ENCODE results near the gene TCERG1L. TPM values are rescaled to one million over a fixed set of nuclear protein-coding genes. Genes with fewer than 3 reads are reported as not detected.
A peak's percentile ranks its signal among the peaks of the same experiment; 100 is the strongest.

Gene TCERG1L
- total and polyA plus RNA-seq, 4 donors: 1.9 to 23.5 (median 14.9) TPM

DNA sequence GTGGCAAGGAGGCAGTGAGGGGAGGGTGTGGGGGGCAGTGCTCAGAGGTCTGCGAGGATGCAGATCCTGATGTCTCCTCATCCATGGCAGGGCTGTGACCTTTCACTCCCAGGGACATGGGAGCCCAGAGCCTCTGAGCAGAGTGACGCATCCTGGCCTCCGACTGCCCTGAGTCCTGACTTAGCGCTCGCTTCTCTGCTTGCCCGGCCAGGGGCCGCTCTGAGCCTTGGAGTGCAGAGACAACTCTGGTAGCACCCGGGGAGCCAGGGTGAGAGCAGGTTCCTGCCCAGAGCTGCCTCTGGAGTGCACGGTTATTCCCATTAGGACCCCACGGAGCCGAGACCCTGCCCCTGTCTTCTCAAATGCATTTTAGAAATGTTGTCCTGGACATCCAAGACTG lies 188.0 kb downstream of the TCERG1L start:
- 96% methylated on average over 11 of the region's 11 CpGs for WGBS (ENCODE audit: insufficient coverage)
- H3K36me3 ChIP-seq (ENCODE audit: control insufficient read depth, insufficient read depth, low read length): peaks cover 17% of the 10 kb centered on the region
- DNase-seq (ENCODE audit: low read depth in 4 of 6, low spot score in 6 of 6): no peak

DNA sequence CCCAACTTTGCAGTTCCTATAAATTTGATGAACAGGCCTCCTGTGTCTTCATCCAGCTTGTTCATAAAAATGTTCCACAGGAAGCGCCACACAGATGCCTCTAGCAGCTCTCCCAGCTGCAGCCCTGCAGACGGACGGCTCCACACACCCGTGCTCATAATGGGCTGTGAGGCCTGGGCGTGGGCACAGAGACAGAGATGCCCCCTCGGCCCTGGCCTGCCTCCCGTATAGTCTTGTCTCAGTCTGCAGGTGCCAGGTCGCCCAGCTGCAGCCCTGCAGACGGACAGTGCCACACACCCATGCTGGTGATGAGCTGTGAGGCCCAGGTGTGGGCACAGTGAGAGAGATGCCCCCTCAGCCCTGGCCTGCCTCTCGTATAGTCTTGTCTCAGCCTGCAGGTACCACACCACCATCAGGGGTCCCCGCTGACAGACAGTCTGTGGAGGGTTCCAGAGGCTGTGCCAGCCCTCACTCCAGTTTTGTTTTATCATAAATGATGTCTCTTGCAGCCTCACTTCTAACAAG lies 189.9 kb downstream of the TCERG1L start:
- WGBS (ENCODE audit: insufficient coverage): 79% methylated on average over 9 of the region's 11 CpGs
- no peak overlapping the region for H3K27ac ChIP-seq (ENCODE audit: low read depth, low read length)
- DNase-seq (ENCODE audit: low read depth in 4 of 6, low spot score in 6 of 6): peak in 1 of 6 donors; percentile 66
- H3K9me3 ChIP-seq (ENCODE audit: control insufficient read depth, insufficient read depth, low read length): no peaks in the 10 kb centered on the region
- peaks cover 23% of the 10 kb centered on the region for H3K36me3 ChIP-seq (ENCODE audit: control insufficient read depth, insufficient read depth, low read length)
- H3K4me1 ChIP-seq (ENCODE audit: control insufficient read depth, insufficient read depth, low read length): peaks cover 32% of the 10 kb centered on the region
- no peak overlapping the region for H3K4me3 ChIP-seq (ENCODE audit: low read depth, low read length)
- no peaks in the 10 kb centered on the region for H3K27me3 ChIP-seq (ENCODE audit: control insufficient read depth, insufficient read depth, low read length)

More for the DNA sequence above, 188.0 kb downstream of the TCERG1L start:
- Histone ChIP-seq H3K4me3 (ENCODE audit: low read depth, low read length) (no peak overlapping the region), H3K9me3 (ENCODE audit: control insufficient read depth, insufficient read depth, low read length) (no peaks in the 10 kb centered on the region), H3K27me3 (ENCODE audit: control insufficient read depth, insufficient read depth, low read length) (no peaks in the 10 kb centered on the region), H3K4me1 (ENCODE audit: control insufficient read depth, insufficient read depth, low read length) (peaks cover 32% of the 10 kb centered on the region), H3K27ac (ENCODE audit: low read depth, low read length) (no peak overlapping the region)

DNA sequence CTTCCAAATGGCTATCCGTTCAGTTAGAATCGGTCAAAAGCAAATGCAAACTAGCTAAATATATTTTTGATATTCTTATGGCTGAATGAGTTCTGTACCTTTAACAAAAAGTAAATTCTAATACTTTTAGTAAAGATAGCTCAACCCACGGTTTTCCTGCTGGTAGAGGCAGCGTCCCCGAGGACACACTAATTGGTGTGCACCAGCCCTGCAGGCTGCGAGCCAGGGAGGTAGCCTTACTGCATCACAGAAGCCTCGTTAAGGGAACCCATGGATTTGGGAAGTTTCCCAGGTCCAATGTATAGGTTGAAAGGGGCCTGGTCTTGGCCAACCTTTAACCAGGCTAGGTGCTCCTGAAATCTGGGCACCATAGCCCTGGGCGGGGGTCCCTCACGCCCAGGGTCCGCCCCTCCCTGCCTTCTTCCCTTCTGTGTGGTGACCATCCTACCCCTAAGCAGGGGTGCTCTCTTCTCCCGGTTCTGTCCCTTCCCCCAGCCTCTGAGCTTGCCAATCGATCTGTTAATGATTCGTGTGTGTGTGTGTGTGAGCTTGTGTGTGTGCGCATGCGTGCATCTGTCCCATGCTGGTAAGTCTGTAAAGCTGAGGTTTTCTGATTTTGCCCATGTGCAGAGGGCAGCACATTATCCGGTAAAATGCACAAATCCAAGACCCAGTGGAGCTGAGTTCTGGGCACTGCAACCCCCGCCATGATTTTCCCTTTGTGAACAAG lies 191.7 kb downstream of the TCERG1L start:
- no peaks in the 10 kb centered on the region for H3K9me3 ChIP-seq (ENCODE audit: control insufficient read depth, insufficient read depth, low read length)
- H3K27me3 ChIP-seq (ENCODE audit: control insufficient read depth, insufficient read depth, low read length): no peaks in the 10 kb centered on the region
- peak in 2 of 6 donors; percentile 22 to 60 for DNase-seq (ENCODE audit: low read depth in 4 of 6, low spot score in 6 of 6)
- peaks cover 32% of the 10 kb centered on the region for H3K4me1 ChIP-seq (ENCODE audit: control insufficient read depth, insufficient read depth, low read length)
- H3K36me3 ChIP-seq (ENCODE audit: control insufficient read depth, insufficient read depth, low read length): peaks cover 29% of the 10 kb centered on the region
- no peak overlapping the region for H3K27ac ChIP-seq (ENCODE audit: low read depth, low read length)
- 74% methylated on average over 6 of the region's 17 CpGs for WGBS (ENCODE audit: insufficient coverage)
- H3K4me3 ChIP-seq (ENCODE audit: low read depth, low read length): no peak overlapping the region

DNA sequence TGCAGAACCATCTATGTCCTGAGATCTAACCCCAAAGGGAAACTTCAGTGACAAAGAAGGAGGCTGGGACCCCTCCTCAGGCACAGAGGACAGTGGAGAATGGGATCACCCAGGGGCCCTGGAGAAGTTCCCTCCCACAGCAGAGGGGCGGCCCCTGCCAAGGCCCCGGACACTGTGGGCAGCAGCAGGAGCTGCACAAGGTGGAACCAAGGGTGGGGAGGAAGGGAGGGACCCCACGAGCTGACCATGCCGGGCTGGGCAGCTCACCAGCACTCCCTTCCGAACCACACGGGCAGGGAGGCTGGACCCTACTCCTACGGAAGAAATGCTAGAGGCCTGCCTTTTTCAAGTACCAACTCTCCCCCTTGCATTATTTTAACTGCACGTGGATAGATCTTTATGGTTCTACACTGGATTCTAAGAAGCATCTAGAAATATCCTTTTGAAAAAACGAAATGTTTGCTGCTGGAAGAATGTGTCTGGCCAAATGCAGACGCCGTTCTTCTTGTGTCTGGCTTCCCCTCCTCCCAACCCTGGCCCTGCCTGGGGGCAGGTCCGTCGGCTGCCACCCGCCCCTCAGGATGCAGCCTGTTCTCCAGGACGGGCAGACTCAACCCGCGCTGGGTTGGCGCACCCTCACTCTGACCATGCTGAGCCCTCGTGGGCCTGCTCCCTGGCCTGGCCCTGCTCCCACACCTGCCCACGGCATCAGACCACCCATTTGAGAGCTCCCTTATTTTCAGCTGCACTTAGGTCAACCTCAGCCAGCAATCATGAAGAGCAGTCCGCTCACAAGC lies 193.9 kb downstream of the TCERG1L start:
- Histone ChIP-seq H3K4me3 (ENCODE audit: low read depth, low read length) (no peak overlapping the region), H3K27me3 (ENCODE audit: control insufficient read depth, insufficient read depth, low read length) (peaks cover 3% of the 10 kb centered on the region), H3K4me1 (ENCODE audit: control insufficient read depth, insufficient read depth, low read length) (peaks cover 38% of the 10 kb centered on the region), H3K36me3 (ENCODE audit: control insufficient read depth, insufficient read depth, low read length) (peaks cover 21% of the 10 kb centered on the region), H3K27ac (ENCODE audit: low read depth, low read length) (no peak overlapping the region), H3K9me3 (ENCODE audit: control insufficient read depth, insufficient read depth, low read length) (no peaks in the 10 kb centered on the region)
- DNase-seq (ENCODE audit: low read depth in 4 of 6, low spot score in 6 of 6): no peak
- 90% methylated on average over 18 of the region's 21 CpGs for WGBS (ENCODE audit: insufficient coverage)

DNA sequence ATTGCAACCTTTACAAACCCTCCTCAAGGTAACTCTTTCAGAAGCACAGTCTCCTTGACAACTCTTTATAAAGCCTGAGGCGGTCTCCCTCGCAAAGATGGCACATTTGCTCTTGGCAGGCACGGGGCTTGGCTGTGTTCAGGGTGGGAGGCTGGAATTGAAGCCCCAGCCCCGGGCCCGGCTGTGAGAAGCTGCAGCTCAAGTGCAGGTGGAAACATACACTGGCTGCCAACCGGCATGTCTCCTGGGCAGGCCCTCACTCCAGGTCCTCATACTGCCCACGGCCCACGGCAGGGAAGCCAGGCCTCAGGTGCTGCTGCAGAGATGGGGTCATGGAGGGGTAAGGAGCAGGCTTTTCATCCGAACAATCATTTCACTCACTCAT lies 194.5 kb downstream of the TCERG1L start:
- Histone ChIP-seq H3K4me3 (ENCODE audit: low read depth, low read length) (no peak overlapping the region), H3K9me3 (ENCODE audit: control insufficient read depth, insufficient read depth, low read length) (no peaks in the 10 kb centered on the region), H3K36me3 (ENCODE audit: control insufficient read depth, insufficient read depth, low read length) (peaks cover 21% of the 10 kb centered on the region), H3K4me1 (ENCODE audit: control insufficient read depth, insufficient read depth, low read length) (peaks cover 40% of the 10 kb centered on the region), H3K27ac (ENCODE audit: low read depth, low read length) (no peak overlapping the region), H3K27me3 (ENCODE audit: control insufficient read depth, insufficient read depth, low read length) (peaks cover 3% of the 10 kb centered on the region)
- DNase-seq (ENCODE audit: low read depth in 4 of 6, low spot score in 6 of 6): peak in 1 of 6 donors; percentile 44
- WGBS (ENCODE audit: insufficient coverage): 37% methylated on average over 3 of the region's 9 CpGs

DNA sequence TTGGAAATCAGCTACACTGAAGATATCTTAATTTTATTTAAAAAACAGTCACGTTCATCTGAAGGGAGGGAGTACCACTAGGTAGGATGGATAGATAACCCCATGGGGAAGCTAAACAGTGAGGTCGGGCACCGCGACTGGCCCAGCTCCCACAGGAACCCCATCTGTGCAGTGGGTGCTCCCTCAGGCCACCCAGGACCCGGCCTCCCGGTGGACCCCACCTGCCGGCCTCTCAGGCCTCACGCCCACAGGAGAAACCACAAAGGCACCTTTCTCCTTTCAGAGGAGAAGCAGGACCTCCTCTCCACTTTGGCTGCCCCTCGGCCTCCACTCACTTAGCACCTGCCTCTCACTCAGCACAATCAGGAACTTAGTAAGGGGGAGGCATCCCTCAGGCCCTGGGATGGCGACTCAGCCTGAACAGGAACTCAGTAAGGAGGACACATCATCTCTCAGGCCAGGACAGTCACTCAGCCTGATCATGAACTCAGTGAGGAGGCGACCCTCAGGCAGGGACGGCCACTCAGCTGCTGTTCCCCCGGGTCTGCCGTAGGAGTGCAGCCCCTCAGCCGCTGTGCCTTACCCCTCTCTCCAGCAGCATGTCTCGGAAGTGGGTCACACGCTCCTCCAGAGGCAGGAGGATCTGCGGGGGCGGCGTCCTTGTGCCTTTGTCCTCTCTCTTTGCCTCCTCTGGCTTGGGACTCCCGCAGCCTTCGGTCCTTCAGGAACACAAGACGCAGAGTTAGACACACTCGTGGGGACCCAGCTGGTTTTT lies 195.1 kb downstream of the TCERG1L start:
- DNase-seq (ENCODE audit: low read depth in 4 of 6, low spot score in 6 of 6): no peak
- Histone ChIP-seq H3K4me3 (ENCODE audit: low read depth, low read length) (no peak overlapping the region), H3K9me3 (ENCODE audit: control insufficient read depth, insufficient read depth, low read length) (no peaks in the 10 kb centered on the region), H3K27me3 (ENCODE audit: control insufficient read depth, insufficient read depth, low read length) (peaks cover 3% of the 10 kb centered on the region), H3K36me3 (ENCODE audit: control insufficient read depth, insufficient read depth, low read length) (peaks cover 21% of the 10 kb centered on the region), H3K27ac (ENCODE audit: low read depth, low read length) (no peak overlapping the region), H3K4me1 (ENCODE audit: control insufficient read depth, insufficient read depth, low read length) (peaks cover 40% of the 10 kb centered on the region)
- WGBS (ENCODE audit: insufficient coverage): 66% methylated on average over 21 of the region's 24 CpGs

DNA sequence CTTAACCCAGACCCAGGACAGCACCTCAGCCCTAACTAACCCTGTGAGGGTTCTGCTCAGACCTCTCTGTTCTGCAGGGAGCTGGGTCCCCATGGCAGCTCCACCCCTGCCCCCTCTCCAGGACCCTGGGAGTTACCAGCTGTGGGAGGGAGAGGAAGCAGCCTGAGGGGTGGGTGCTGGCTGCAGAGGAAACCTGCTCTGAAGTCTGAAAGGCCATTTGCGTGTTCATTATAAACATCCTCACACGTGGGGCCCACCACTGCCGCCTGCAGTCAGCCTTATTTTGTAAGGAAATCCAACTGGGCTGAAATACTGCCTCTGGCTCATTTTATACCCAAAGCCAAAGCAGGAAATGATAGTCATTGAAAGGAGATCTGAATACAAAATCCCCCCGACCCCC lies 195.7 kb downstream of the TCERG1L start:
- WGBS (ENCODE audit: insufficient coverage): no CpG with 5 or more reads among the region's 4 CpGs
- DNase-seq (ENCODE audit: low read depth in 4 of 6, low spot score in 6 of 6): no peak

DNA sequence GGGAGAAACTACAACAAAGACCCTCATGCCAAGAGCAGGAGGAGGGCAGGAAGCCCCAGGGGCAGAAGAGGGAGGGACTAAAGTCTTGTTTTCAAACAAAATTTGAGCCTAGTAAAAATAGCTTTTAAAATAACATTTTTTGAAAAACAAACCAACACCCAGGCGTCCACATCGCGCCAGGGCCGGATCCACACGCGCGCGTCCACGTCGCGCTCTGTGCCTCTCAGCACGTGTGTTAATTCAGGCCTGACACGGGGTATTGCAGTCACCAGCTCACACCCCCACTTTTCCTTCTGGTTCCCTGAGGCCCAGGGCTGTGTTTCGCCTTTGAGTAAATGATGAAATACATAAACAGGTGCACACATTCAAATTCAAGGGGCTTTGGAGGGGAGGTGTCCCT lies 196.2 kb downstream of the TCERG1L start:
- Histone ChIP-seq H3K9me3 (ENCODE audit: control insufficient read depth, insufficient read depth, low read length) (no peaks in the 10 kb centered on the region), H3K36me3 (ENCODE audit: control insufficient read depth, insufficient read depth, low read length) (peaks cover 22% of the 10 kb centered on the region), H3K4me1 (ENCODE audit: control insufficient read depth, insufficient read depth, low read length) (peaks cover 40% of the 10 kb centered on the region), H3K27ac (ENCODE audit: low read depth, low read length) (no peak overlapping the region), H3K27me3 (ENCODE audit: control insufficient read depth, insufficient read depth, low read length) (peaks cover 3% of the 10 kb centered on the region), H3K4me3 (ENCODE audit: low read depth, low read length) (no peak overlapping the region)
- 72% methylated on average over 12 of the region's 14 CpGs for WGBS (ENCODE audit: insufficient coverage)
- no peak for DNase-seq (ENCODE audit: low read depth in 4 of 6, low spot score in 6 of 6)

More for the DNA sequence above, 195.7 kb downstream of the TCERG1L start:
- H3K27ac ChIP-seq (ENCODE audit: low read depth, low read length): no peak overlapping the region
- H3K4me1 ChIP-seq (ENCODE audit: control insufficient read depth, insufficient read depth, low read length): peaks cover 40% of the 10 kb centered on the region
- H3K9me3 ChIP-seq (ENCODE audit: control insufficient read depth, insufficient read depth, low read length): no peaks in the 10 kb centered on the region
- H3K4me3 ChIP-seq (ENCODE audit: low read depth, low read length): no peak overlapping the region
- H3K36me3 ChIP-seq (ENCODE audit: control insufficient read depth, insufficient read depth, low read length): peaks cover 21% of the 10 kb centered on the region
- peaks cover 3% of the 10 kb centered on the region for H3K27me3 ChIP-seq (ENCODE audit: control insufficient read depth, insufficient read depth, low read length)

DNA sequence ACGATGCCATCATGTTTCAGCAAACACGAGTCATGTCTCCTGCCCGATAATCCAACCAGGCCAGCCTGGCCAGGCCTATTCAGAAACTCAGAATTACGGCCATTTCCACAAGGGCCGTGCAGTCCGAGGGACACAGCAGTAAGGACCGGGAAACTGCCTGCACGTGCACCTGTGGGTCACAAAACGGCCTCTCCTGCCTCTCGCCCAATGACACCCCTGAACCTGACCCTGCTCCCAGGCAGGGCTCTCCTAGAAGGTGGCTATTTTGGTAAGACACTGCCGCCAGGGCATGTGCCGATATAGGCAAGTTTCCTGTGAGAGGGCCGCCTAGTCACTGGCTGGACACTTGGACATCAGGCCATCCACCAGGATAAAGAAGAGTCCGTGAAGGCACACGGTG lies 196.7 kb downstream of the TCERG1L start:
- no peak for DNase-seq (ENCODE audit: low read depth in 4 of 6, low spot score in 6 of 6)
- Histone ChIP-seq H3K36me3 (ENCODE audit: control insufficient read depth, insufficient read depth, low read length) (peaks cover 24% of the 10 kb centered on the region), H3K4me3 (ENCODE audit: low read depth, low read length) (no peak overlapping the region), H3K27ac (ENCODE audit: low read depth, low read length) (no peak overlapping the region), H3K9me3 (ENCODE audit: control insufficient read depth, insufficient read depth, low read length) (no peaks in the 10 kb centered on the region), H3K4me1 (ENCODE audit: control insufficient read depth, insufficient read depth, low read length) (peaks cover 38% of the 10 kb centered on the region), H3K27me3 (ENCODE audit: control insufficient read depth, insufficient read depth, low read length) (peaks cover 3% of the 10 kb centered on the region)
- 92% methylated on average over 14 of the region's 15 CpGs for WGBS (ENCODE audit: insufficient coverage)

All from spinal cord (tissue), 10 donors.